ENCODE measurements around the gene CCSER2.
"Not testable (repeated sequence)": the region's sequence is repeated elsewhere in the genome, so short reads cannot be mapped to it uniquely, and the experiment has no call there.

Gene CCSER2

DNA sequence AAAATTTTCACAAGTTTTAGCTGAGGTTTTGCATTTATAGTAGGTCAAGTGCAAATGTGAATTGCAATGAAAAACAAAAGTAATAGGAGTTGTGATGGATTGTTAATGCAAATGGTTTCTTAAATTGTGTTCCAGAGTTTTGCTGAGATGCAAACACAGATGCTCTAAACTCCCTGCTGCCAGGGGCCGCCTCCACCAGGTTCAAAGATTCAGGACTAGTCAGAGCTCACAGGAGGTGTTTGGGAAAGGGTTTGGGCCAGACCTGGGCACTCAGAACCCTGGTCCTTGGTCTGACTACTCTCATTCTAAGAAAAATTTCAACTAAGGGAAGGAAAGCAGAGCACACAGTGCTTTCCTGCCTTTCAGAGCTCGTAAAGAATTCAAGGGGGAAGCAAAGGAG lies 193.1 kb downstream of the CCSER2 start:
- no peak for DNase-seq (ENCODE audit: low spot score)

GRCh38 chr10:84522612-84523462 lies 194.4 kb downstream of the CCSER2 start:
- no peak for DNase-seq (ENCODE audit: low spot score)

DNA sequence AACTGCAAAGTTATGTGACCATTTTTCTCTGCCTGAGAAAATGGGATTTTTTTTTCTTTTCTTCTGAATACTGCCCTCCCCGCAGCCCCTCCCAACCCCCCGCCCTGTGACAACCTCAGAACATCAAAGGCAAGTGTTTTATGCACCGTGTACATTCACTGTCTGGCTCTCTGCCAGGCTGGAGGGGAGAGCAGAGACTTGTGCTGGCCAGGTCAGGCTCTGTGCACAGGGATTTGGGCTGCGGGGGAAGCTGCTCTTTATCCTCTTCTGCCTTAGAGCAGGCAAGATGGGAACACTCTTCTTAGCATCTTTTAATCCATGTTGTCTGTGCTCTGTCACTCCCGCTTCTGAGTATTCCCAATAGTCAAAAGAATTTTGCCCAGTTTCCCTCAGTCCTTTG lies 195.1 kb downstream of the CCSER2 start:
- DNase-seq (ENCODE audit: low spot score), result no peak

DNA sequence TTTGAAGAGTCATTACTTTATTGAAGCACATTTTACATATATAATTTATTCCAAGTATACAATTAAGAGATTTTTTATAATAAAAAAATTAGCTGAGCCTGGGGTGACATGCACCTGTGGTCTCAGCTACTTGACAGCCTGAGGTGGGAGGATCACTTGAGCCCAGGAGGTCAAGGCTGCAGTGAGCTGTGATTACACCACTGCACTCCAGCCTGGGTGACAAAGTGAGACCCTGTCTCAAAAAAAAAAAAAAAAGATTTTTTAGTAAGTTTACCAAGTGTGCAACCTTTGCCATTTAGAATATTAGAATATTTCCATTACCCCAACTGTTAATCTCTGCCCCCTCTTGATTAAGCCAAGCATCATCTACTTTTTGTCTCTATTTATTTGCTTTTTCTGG lies 196.0 kb downstream of the CCSER2 start:
- no peak for DNase-seq (ENCODE audit: low spot score)

GRCh38 chr10:84525120-84525806 lies 196.9 kb downstream of the CCSER2 start:
- DNase-seq (ENCODE audit: low spot score), result no peak

DNA sequence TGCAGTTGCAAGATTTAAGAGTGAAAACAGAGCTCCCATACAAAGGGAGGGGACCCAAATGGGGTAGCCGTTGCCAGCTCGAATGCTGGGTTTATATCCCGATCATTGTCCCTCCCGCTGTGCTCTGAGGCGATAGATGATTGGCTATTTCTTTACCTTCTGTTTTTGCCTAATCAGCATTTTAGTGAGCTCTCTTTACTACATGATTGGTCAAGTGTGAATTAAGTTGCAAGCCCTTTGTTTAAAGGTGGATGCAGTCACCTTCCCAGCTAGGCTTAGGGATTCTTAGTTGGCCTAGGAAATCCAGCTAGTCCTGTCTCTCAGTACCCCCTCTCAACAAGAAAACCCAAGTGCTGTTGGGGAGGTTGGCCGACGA lies 197.4 kb downstream of the CCSER2 start:
- DNase-seq (ENCODE audit: low spot score), result not testable (repeated sequence)

GRCh38 chr10:84527386-84527785 lies 199.0 kb downstream of the CCSER2 start:
- not testable (repeated sequence) for DNase-seq (ENCODE audit: low spot score)

GRCh38 chr10:84528526-84528925 lies 200.1 kb downstream of the CCSER2 start:
- DNase-seq (ENCODE audit: low spot score), result not testable (repeated sequence)

GRCh38 chr10:84530724-84531325 lies 202.4 kb downstream of the CCSER2 start:
- DNase-seq (ENCODE audit: low spot score), result no peak

- no peak for DNase-seq (ENCODE audit: low spot score)
Observed at GRCh38 chr10:84531396-84531795, 203.0 kb downstream of the CCSER2 start.

- DNase-seq (ENCODE audit: low spot score), result no peak
Observed at GRCh38 chr10:84534168-84534567, 205.8 kb downstream of the CCSER2 start.

DNA sequence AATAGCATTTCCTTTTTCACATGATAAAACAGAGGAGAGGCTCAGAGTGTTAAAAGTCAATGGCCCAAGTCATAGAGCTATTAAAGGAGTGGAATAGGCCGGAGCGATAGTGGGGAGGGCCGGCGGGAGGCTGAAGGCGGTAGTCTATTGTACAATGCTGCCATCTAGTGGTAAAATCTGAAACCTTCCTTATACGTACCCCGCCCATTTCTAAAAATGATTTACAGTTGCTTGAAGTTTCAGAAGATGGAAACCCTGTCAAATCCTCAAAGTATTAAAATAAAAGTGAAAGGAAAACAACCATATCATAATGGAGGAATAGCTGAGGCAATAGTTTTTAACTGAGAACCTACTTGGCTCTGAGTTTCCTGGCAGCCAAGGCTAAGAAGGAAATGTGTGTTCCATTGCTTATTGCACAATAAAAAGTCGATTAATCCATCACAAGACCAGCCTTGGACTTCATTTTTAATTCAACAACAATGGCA lies 209.1 kb downstream of the CCSER2 start:
- no peak for DNase-seq (ENCODE audit: low spot score)

DNA sequence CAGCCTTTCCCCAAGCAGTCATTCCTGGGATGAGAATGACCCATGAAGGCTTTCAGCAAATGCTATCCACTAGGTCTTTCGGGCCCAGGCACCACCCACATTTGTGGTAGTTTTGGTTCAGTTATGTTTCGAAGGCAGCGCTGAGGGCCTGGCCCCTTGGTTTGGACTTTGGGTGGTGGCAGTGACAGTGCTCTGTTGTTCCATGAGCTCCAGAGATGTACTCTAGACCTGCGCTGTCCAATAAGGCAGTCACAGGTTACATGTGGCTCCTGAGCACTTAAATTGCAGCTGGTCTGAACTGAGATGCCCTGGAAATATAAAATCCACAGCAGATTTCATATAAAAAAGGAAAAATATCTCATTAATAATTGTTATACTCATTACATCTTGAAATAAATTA lies 209.6 kb downstream of the CCSER2 start:
- DNase-seq (ENCODE audit: low spot score), result no peak

GRCh38 chr10:84539216-84539615 lies 210.8 kb downstream of the CCSER2 start:
- no peak for DNase-seq (ENCODE audit: low spot score)

- no peak for DNase-seq (ENCODE audit: low spot score)
Observed at GRCh38 chr10:84540022-84540616, 211.7 kb downstream of the CCSER2 start.

DNA sequence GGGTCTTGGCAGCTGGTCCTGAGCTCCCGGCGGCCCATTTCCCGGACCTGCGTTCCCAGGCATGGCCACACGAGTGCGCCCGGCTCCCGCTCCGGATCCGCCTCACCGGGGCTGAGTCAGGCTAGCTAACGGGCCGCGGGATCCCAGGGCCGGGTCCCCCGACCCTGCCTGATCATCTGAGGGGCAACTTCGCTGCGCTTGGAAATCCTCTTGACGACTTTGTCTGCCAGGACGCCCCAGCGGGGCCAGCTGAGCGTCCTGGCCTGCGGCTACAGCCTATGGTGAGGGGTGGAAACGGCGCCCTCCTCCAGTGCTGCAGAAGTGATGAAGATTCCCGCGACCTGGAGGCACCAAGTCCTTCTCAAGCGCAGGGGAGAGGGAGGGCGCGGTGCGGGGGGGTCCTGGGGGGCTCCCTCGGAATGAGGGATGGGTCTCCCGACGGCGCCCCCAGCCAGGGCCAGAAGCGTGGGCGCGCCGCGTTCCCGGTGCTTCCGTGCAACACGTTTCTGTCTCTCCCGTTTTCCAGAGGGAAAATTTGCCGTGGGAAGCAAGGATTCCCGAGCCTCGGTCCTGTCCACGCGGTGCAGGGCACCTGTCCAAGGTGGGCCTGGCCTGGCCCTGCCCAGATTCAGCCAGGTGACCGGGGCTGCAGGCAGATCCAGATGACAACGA lies 212.4 kb downstream of the CCSER2 start:
- DNase-seq (ENCODE audit: low spot score), result peak; percentile 81

DNA sequence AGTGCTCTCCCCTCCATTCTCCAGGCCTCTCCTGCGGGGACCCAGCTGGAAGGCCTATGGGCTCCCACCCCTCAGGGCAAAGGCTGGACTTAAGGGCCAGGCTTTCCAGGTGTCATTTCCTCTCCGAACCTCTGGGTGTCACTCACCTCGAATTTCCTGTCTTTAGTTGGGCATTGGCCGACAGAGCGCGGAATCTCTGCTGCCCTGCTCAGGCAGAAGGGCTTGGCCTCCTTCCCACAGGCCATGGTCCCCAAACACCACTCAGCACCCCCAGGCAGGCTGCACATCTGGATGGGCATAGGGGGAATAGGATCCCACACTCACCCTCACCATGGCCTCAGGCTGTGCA lies 212.9 kb downstream of the CCSER2 start:
- no peak for DNase-seq (ENCODE audit: low spot score)

DNA sequence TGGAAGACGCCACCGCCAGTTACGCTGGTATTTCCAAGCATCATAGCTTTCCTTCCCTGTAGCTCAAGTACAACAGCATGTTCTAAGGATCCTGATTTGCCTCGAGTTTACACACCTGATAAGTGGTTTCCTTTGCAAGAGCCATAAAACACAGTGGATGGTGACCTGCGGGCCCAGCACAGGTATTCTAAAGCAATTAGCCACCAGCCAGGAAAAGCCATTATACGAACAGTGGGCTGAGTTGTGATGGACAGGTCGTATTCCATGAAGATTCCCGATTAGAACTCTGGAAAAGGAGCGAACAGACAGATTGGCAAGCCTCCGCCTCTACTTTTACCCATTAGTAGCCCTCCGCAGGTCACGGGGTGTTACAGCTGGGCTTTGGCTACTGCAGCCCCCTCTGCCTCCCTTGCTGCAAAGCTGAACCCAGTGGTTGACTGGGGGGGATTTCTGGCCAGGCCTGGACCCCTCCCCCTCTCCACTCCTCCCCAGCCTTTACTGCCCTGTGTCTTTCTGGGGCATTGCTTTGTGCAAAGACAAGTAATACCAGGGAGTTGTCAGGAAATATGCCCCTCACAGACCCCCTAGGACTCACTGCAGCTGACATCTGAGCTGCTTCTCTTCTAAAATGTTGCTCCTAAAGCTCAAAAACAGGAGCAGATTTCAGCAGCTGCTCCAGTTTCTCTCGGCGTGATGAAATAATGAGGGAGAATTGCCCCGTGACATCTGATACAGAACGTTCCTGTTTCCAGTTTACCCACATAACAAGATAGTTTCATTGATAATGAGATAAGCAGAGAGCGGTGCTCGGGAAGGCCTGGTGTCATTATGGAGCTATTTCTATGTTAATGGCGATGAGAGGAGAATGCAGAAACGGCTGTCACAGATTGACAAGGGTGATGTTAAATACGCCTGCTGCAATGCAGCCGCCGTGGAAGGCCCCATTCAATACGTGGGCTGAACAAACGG lies 214.4 kb downstream of the CCSER2 start:
- DNase-seq (ENCODE audit: low spot score), result no peak

GRCh38 chr10:84543948-84544347 lies 215.6 kb downstream of the CCSER2 start:
- DNase-seq (ENCODE audit: low spot score), result no peak

GRCh38 chr10:84545651-84546050 lies 217.3 kb downstream of the CCSER2 start:
- no peak for DNase-seq (ENCODE audit: low spot score)

DNA sequence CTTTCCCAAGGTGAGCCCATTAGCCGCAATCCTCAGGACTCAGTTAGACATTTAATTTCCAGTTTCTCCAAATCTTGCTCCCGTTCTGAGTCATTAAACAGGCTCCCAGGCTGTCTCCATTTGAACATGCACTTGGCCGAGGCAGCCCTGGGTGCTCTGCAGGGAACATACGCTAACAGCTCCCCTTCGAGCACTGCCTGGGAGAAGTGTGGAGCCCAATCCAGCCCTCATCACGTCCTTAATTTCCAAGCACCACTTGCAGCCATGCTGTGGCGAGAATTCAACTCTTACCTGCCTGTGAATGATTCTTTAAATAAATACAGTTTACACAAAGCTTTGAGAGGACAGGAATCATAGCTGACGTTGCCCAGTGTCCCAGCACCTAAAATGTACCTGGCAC lies 218.2 kb downstream of the CCSER2 start:
- DNase-seq (ENCODE audit: low spot score), result no peak
